NCI-H2227 treated with DMSO at 0.1 percent for 48 hours (cell line): ENCODE results near the gene RALGDS.

ENCODE experiments used
- DNase-seq: peaks from one replicate; lab custom pipeline; 2025; lab: John Stamatoyannopoulos, UW

RALGDS gene

DNA sequence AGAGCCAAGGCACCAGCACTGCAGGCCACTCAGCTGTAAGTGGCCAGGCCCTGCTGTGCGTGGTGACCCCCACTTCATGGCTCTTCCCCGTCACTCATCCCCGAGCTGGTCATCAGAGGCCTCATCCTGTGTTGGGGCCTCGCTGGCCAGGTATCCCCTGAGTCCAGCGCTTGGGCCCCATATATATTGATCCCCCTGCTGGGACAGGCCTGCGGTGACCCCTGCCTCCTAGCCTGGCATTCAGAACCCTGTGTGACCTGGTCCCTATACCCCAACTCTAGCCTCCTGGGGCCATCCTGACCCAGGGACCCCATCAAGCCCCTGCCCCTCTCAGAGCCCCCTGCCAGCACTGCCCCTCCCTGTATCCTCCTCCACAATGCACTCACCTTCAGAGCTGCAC, 30.0 kb upstream of the RALGDS start:
- no peak for DNase-seq

DNA sequence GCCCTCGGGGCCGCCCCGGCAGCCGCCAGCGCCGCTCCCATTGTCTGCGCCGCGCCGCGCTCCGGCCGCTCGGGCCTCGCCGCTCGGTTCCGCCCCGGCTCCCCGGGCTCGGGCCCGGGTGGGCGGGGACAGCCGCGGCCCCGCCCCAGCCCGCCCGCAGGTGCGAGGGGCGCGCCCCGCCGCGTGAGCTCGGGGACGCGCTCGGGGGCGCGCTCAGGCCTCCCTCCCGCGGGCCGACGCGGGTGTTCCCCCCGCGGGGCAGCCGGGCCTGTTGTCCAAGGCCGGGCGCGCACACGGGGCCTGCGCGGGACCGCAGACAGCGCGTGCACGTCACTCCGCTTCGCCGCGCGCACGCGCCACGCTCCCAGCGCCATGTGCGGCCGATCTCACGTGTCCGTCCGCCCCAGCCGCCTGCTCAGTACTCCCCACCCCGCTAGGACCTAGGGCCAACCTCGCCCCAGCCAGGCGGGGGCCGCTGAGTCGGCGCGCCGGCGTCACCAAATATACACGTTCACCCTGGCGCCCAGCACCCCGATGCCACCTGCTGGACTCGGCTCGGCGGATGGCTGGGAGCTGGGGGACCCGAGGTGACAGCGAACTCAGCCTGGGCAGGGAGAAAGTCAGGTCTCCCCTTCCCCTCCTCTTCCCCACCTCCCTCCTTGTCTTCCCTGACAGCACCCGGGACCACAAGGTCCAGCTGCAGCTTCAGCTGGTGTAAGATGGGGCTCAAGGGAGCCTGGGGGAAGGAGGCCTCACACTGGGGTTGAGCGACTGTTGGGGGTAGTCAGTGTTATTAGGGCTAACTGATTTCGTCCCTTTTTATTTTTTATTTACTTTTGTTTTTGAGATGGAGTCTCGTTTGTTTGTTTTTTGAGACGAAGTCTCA, 28.3 kb upstream of the RALGDS start:
- peak; percentile 74 for DNase-seq

GRCh38 chr9:133148199-133149129, 27.4 kb upstream of the RALGDS start:
- no peak for DNase-seq

DNA sequence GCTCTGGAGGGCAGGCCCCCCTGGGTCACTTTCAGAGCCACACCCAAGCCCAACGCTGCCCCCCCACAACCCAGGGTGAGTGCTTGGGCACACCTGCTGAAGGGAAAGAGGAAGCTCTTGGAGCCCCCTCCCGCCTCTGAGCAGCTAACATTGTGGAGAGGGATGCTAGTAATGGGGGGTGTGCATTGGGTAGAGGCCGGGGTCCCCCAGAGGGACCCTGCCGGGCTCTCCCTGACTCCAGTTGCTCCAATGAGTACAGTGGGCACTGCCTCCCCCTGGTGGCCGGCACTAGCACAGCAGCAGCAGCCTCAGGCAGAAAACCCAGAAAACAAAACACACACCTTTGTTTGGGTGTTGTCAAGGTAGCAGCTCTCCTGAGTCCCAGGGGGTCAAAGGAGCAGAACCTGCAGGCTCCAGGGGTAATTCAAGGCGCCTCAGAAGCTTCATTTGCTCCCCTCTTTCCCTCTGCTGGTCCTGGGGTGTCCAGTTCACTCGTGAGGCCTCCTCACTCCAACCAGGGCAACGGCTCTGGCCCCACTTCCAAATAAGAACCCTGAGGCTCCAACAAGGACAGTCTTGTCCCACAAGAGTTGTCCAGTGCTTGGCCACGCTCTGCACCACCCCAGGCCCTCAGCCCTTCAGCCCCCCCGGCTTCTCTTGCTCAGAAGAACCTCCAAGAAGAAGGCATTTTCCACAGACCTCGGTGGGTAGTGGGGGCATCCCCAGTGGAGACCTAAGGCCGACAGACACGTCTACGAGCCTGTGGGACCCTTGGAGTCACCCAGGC, 26.6 kb upstream of the RALGDS start:
- peak; percentile 55 for DNase-seq

- no peak for DNase-seq
Measured at GRCh38 chr9:133146746-133147411, 25.8 kb upstream of the RALGDS start.

DNA sequence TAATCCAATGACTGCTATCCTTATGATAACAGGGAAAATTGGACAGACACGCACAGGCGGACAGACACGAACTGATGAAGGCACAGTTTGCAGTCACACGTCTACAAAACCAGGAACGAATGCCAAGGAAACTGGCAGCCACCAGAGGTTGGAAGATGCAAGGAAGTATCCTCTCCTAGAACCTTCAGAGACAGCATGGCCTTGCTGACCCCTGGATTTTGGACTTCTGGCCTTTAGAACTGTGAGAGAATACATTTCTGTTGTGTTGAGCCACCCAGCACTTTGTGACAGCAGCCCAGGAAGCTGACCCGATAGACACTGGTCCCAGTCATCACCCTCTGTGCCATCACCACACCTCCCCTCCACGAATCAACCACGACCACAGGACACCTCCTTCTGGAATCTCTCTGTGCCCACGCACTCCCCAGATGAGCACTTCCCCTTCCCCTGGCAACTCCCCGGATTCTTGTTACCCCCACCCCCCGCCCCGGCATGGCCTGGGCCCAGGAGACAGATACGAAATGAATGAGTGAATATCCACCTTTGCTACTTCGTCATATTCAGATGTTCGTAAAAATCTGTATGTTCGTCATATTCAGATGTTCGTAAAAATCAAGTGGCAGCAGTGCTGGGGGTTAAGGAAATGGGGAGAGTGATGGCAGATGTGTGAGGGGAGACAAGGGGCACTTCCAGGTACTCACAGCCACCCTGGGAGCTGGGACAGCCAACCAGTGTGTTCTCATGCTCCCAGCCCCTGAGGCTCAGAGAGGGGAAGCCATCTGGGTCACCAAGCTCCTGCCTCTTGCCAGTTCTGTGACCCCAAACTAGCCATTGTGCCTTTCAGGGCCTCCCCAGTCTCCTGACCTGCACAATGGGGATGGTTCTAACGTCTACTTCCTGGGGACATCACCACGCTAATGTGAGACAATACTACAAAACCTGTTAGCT, 24.1 kb upstream of the RALGDS start:
- DNase-seq: no peak

DNA sequence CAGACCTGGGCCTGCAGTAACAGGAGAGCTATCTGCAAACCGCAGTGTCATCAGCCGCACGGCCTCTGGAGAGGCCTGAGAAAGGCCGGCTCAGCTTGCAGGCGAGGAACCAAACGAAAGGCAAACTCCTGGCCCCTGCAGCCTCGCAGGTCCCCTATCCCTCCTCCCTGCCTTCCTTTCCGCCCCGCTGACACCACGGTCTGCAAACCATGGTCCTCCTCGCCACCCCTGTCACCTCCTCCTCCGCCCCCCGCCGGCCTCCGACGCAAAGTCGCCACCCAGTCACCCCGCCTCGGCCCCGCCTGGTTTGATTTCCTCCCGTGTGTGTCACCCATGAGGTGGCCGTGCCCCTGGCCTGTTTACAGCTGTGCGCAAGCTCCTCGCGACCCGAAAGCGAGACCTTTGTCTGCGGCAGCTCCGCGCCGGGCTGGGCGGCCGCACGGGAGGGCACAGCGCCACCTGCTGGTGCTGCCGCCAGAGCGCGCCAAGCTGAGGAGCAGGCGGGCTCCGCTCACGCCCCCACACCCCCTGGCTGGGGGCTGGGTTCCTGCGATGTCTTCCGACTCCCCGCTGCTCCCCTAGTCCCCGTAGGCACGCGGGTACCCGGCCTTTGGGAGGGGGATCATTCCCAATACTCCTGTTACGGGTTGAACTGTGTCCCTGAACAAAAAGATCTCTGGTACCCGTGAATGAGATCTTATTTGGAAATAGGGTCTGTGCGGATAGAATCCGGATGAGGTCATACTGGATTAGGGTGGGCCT, 23.3 kb upstream of the RALGDS start:
- peak; percentile 58 for DNase-seq

- no peak for DNase-seq
Measured at GRCh38 chr9:133143639-133144141, 22.6 kb upstream of the RALGDS start.

DNA sequence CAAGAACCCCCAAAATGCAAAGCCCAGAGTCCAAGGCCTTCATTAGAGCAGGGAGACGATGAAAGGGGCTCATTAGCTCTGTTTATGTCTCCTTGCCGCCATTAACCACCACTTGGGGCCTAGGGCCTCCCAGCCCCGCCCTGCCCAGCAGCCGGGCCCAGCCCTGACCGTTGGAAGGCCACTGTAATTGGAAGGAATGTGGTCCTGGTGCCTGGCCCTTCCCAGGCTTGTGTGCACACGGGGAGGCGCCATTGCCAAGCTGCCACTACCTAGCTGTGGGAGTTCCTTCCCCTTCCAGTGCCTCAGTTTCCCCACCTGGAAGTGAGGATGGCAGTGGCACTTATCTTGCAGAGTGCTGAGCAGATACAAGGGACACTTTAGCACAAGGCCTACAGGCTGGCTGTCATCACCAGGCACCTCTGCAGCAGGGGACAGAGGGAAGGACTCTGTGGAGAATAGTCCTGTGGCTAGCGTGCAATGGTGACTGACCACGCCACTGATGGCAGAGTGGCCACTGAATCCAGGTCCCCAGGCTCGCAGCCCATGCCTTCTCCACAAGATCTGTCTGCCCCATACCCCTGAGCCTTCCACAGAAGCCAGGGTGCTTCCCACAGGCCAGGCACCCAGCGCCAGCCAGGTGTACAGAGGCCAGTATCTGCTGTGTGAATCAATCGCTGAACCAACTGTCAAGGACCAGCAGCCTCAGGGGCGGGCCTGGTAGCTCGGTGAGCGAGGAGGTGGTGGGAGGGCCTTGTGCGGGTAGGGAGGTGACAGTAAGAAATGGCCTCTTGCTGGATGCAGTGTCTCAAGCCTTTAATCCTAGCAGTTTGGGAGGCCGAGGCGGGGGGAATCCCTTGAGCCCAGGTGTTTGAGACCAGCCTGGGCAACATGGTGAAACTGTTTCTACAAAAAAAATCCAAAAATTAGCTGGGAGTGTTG, 21.9 kb upstream of the RALGDS start:
- no peak for DNase-seq

GRCh38 chr9:133141833-133142595, 21.0 kb upstream of the RALGDS start:
- no peak for DNase-seq

GRCh38 chr9:133140606-133141005, 19.6 kb upstream of the RALGDS start:
- DNase-seq: no peak

DNA sequence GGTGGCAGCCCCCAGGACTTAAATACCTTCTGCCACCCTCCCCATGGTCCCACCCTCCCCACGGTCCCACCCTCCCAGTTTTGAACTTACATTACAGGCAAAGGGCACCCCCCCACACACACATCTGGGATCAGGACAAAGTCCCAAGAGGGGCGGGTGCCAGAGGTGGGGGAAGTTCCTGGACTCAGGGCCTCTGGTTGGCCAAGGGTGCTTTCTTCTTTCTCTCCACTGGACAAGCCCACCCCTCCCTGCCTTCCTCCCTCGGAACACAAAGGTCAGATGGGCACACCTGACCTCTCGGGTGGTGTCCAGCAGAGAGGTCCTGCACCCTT, 19.1 kb upstream of the RALGDS start:
- DNase-seq: no peak

DNA sequence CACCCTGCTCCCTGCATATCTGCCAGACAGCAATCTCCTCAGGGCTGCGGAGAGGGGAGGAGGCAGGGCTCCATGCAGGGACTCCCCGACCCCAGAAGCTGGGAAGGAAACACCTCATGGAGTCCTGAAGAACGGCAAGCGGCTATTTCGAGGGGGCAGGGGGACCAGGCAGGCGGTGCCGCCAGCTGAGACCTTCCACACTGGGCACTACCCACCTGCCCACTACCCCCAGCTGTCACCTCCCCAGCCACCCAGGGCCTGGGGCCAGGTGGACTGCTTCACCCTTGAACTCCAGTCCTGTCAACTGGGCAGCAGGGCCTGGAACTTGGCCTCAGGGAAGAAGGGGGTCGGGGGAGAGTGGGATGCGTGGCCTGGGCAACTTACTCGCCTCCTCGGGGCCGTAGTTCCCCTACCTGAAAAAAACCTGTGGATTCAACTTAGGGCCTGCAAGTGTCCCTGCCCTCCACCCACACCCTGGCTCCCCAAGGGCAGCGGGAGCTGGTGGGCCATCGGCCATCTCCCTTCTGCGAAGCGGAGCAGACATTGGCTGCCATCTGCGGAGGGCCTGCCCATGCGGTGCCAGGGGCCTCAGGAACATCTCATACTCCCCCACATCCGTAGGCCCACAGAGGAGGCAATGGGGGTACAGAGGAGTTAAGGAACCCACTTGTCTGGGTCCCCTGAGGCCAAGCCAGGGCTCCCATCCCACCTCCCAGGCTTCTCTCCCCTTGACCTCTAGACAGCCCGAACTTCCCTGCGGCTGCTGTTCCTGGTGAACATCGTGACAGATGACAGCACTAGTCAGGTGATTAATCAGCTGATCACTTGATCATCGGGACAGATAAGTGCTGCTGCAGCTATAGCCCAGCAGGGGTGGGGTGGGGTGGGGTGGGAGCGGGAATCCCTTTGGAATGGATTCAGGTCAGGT, 18.5 kb upstream of the RALGDS start:
- DNase-seq: no peak

DNA sequence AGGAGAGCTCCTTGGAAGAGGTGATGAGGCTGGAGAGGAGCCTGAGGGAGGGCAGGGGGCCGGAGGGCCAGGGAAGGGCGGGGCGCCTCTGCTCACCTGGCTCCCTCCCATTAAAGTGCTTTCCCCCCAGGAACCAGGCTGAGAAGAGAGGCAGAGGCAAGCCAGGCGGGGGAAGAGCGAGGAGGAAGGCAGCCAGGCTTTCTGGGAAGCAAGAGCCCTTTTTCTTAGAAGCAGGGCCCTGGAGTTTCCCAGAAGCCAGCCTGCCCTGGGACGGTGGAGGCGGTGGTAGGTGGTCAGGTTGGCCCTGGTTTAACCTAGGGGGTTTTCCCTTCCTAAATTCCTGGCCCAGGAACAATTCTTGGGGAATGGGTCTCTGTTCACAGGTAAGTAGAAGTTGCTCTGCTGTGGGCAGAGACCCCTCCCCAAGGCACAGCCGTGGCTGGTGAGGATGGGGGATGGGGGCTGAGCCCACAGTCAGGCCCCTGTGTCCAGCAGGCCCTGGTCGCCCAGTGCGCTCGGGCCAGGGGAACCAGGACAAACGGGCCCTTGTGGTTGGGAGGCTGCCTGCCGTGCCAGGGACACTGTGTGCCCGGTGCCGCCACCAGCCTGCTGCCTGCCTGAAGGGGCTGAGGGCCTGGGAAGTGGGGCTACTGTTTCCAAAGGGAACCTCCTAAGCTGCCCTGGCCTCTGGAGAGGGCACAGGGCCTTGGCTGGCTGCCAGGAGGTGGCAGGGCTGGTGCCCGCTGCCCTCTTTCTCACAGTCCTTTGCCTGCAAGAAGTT, 16.6 kb upstream of the RALGDS start:
- no peak for DNase-seq

- DNase-seq: no peak
Measured at GRCh38 chr9:133135146-133135745, 14.2 kb upstream of the RALGDS start.
